Upper lobe of right lung (tissue), 1 donor: ENCODE results near the gene SP2. TPM values are rescaled to one million over a fixed set of nuclear protein-coding genes. Genes with fewer than 3 reads are reported as not detected.
A peak's percentile ranks its signal among the peaks of the same experiment; 100 is the strongest.

Source experiments
- ATAC-seq: fragments of 200-7000 bp; cut with Tn5 transposase; one replicate; pipeline ENCODE4 v1.9.1; 2020; ENCODE audit warnings: mild to moderate bottlenecking, moderate library complexity
- DNase-seq: peaks from one replicate; pipeline ENCODE4 v3.0.0-alpha.2; 2020
- H3K27ac ChIP-seq: fragments of 200-600 bp; one replicate; pipeline ENCODE4 v1.8.0; 2022
- H3K27me3 ChIP-seq: fragments of 200-600 bp; one replicate; pipeline ENCODE4 v1.8.0; 2022; ENCODE audit warnings: mild to moderate bottlenecking
- H3K36me3 ChIP-seq: fragments of 200-600 bp; one replicate; pipeline ENCODE4 v1.8.0; 2022
- H3K4me1 ChIP-seq: fragments of 200-600 bp; one replicate; pipeline ENCODE4 v1.8.0; 2022
- H3K4me3 ChIP-seq: fragments of 200-600 bp; one replicate; pipeline ENCODE4 v1.8.0; 2022; ENCODE audit warnings: mild to moderate bottlenecking
- H3K9me3 ChIP-seq: fragments of 200-600 bp; one replicate; pipeline ENCODE4 v1.8.0; 2022
- intact Hi-C: fragments of 100-400 bp; cut with DNase I; formaldehyde crosslinking; loops from one replicate; pipeline ENCODE4 v1.11.0; 2022
- total RNA-seq: library from RNA; stranded (reverse); fragmentation: NEBNext Ultra II Directional; extraction: Animal tissue kit (Norgen Biotek cat#: 25700); gene quantifications from one replicate; pipeline ENCODE4 v1.2.1, GENCODE V29; 2021
- TF ChIP-seq, protein P1 (sequence below): fragments of 200-600 bp; IDR thresholded peaks from one replicate; pipeline ENCODE4 v1.8.0; 2022; ENCODE audit warnings: antibody characterized with exemption
- donor health status: DM: no; HTN: yes; CAD: no; lungs with severe emphysema.

Gene SP2
- total RNA-seq, 1 donor from 2014 or later, result 16.9 TPM

DNA sequence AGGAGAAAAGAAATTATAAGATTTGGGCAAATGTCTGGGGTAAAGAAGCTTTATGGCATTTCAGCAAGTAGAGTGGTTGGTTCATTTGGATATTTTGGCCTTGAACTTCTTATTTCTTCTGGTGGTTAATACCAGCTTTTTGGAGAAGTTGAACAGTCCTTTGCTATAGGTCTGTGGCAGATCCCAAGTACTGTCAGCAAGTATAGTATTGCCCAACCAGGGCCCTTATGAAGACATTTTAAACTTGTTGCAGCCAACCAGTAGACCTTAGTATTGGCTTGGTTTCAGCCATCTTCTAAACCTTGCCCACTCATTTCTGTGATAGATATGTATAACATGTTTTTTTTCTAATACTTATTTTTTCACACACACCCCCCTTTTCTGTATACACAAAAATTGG, 2.2 kb downstream of the SP2 start:
- Histone ChIP-seq H3K9me3 (no peaks in the 10 kb centered on the region), H3K27ac (no peak overlapping the region), H3K4me1 (peaks cover 33% of the 10 kb centered on the region), H3K36me3 (no peaks in the 10 kb centered on the region), H3K4me3 (no peak overlapping the region), H3K27me3 (no peaks in the 10 kb centered on the region)
- intact Hi-C loops, result no loop called here
- no peak for DNase-seq
- TF ChIP-seq, protein P1, sequence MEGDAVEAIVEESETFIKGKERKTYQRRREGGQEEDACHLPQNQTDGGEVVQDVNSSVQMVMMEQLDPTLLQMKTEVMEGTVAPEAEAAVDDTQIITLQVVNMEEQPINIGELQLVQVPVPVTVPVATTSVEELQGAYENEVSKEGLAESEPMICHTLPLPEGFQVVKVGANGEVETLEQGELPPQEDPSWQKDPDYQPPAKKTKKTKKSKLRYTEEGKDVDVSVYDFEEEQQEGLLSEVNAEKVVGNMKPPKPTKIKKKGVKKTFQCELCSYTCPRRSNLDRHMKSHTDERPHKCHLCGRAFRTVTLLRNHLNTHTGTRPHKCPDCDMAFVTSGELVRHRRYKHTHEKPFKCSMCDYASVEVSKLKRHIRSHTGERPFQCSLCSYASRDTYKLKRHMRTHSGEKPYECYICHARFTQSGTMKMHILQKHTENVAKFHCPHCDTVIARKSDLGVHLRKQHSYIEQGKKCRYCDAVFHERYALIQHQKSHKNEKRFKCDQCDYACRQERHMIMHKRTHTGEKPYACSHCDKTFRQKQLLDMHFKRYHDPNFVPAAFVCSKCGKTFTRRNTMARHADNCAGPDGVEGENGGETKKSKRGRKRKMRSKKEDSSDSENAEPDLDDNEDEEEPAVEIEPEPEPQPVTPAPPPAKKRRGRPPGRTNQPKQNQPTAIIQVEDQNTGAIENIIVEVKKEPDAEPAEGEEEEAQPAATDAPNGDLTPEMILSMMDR, result no peak
- no peak for ATAC-seq

DNA sequence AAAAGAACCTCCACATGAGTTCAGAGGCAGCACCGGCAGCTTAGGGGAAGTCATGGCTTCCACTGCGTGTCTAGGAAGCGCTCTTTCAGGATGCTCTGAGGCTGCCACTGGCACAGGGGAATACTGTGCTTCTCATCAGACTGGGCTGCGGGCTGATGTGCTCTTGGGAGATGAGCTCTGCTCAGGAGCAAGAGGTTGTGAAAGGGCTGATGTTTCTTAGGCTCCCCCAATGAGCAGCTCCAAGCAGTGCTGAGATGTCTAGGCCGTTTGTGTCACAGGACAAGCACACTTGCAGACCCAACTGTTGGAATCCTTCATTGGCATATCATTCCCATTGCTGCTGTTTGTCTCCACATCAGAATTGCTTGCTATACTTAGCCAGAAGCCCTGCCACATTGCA, 3.6 kb downstream of the SP2 start:
- no peaks in the 10 kb centered on the region for H3K9me3 ChIP-seq
- DNase-seq, result no peak
- no peak for ATAC-seq
- no peaks in the 10 kb centered on the region for H3K36me3 ChIP-seq
- H3K4me1 ChIP-seq, result peaks cover 36% of the 10 kb centered on the region
- no peaks in the 10 kb centered on the region for H3K27me3 ChIP-seq
- intact Hi-C loops, result no loop called here
- no peak overlapping the region for H3K27ac ChIP-seq
- no peak overlapping the region for H3K4me3 ChIP-seq
- TF ChIP-seq, protein P1, result no peak

DNA sequence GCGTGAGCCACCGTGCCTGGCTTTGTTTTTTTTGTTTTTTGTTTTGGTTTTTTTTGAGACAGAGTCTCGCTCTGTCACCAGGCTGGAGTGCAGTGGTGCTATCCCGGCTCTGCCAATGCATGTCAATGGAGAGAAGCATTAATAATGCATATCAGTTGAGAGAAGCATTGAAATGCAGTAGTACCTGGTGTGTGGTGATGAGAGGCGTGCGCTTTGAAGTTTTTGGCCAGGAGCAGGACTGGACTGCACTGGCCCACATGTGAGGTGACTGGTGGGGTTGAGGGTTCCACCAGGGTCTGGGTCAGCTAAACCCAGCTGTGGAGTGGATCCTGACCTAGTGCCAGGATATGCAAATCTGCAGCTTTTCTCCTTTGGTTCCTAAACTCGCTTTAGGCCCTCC, 5.4 kb downstream of the SP2 start:
- intact Hi-C loops, result no loop called here
- Histone ChIP-seq H3K27me3 (no peaks in the 10 kb centered on the region), H3K9me3 (no peaks in the 10 kb centered on the region), H3K36me3 (no peaks in the 10 kb centered on the region), H3K27ac (no peak overlapping the region), H3K4me1 (peaks cover 49% of the 10 kb centered on the region), H3K4me3 (no peak overlapping the region)
- TF ChIP-seq, protein P1, result no peak
- DNase-seq, result no peak
- no peak for ATAC-seq

DNA sequence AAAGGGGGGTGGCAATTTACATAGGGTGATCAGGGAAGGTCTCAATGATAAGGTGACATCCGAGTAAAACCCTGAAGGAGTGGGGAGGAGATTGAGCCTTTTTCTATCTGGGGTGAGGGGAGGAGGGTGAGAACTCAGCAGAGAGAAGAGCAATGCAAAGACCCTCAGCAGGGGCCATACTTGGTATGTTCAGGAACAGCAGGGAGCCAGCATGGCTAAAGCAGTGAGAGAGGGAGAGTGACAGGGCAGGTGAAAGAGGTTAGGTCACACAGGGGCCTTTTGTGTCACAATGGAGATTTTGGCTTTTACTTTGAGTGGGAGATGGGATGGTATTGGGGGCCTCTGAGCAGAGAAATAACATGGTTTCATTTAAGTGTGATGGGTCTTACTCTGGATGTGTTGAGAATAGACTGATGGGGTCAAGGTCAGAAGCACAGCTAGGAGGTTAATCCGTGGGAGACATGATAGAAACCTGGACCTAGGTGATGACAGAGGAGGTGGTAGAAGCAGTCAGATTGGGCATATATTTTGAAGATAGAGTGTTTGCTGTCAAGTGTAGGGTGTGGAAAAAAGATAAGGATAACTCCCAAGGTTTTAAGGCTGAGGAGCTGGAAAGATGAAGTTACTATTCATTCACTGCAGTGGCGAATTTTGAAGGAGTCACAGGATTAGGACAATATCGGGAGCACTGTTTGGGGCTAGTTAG, 6.2 kb downstream of the SP2 start:
- Histone ChIP-seq H3K4me1 (peaks cover 49% of the 10 kb centered on the region), H3K27ac (no peak overlapping the region)
- ATAC-seq, result no peak

DNA sequence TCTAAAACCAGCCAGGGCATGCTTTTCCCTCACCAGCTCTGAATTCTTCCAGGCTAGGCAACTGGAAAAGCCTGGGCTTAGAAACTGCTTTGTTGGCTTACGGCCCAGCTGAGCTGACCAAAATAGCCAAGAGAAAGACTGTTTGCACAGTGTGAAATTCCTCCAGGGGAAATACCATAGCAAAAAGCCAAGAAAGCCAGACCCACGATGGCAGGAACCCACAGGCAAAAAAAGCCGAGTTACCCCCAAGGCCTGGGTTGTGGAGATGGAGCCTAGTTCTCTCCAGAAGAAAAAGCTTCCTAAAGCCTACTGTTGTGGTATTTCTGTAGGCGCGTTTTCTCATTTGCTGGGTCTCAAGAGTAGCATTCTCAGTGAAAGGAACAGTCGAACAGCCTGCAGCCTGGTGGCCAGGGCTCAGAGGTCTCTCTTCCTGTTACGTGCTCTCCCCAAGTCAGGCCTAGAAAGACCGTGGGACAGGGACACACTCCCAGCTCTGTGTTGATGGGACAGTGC, 9.2 kb downstream of the SP2 start:
- Histone ChIP-seq H3K27me3 (no peaks in the 10 kb centered on the region), H3K4me1 (peaks cover 46% of the 10 kb centered on the region), H3K27ac (peak overlapping the region; percentile 83), H3K36me3 (no peaks in the 10 kb centered on the region), H3K4me3 (no peak overlapping the region), H3K9me3 (no peaks in the 10 kb centered on the region)
- DNase-seq (no peak), ATAC-seq (peak; percentile 73)
- intact Hi-C loops, result no loop called here
- TF ChIP-seq, protein P1, result no peak

More for the DNA sequence above, 6.2 kb downstream of the SP2 start:
- DNase-seq, result no peak
- Histone ChIP-seq H3K27me3 (no peaks in the 10 kb centered on the region), H3K9me3 (no peaks in the 10 kb centered on the region), H3K4me3 (no peak overlapping the region), H3K36me3 (no peaks in the 10 kb centered on the region)
- TF ChIP-seq, protein P1, result no peak
- intact Hi-C loops, result no loop called here
